SHP77 (cell line): ENCODE results near the gene SSBP1.
"Not testable (repeated sequence)": the region's sequence is repeated elsewhere in the genome, so short reads cannot be mapped to it uniquely, and the experiment has no call there.

ENCODE experiments used
- DNase-seq, 2 experiments: peaks; one replicate each; lab custom pipeline; 2025; lab: John Stamatoyannopoulos, UW

SSBP1 gene

GRCh38 chr7:141709318-141709717 lies 28.8 kb upstream of the SSBP1 start:
- no peak for DNase-seq

- DNase-seq: no peak
Measured at GRCh38 chr7:141709749-141710148, 28.4 kb upstream of the SSBP1 start.

- DNase-seq: no peak
Measured at GRCh38 chr7:141710301-141710700, 27.9 kb upstream of the SSBP1 start.

GRCh38 chr7:141712603-141713255 lies 25.4 kb upstream of the SSBP1 start:
- no peak for DNase-seq

GRCh38 chr7:141713890-141714289 lies 24.3 kb upstream of the SSBP1 start:
- DNase-seq: no peak

- no peak for DNase-seq
Measured at GRCh38 chr7:141714571-141714970, 23.6 kb upstream of the SSBP1 start.

GRCh38 chr7:141715018-141715417 lies 23.1 kb upstream of the SSBP1 start:
- DNase-seq: no peak

- DNase-seq: no peak
Measured at GRCh38 chr7:141715794-141716689, 22.1 kb upstream of the SSBP1 start.

GRCh38 chr7:141717450-141717849 lies 20.7 kb upstream of the SSBP1 start:
- DNase-seq: no peak

- DNase-seq: no peak
Measured at GRCh38 chr7:141722529-141722928, 15.6 kb upstream of the SSBP1 start.

GRCh38 chr7:141729020-141729419 lies 9.1 kb upstream of the SSBP1 start:
- no peak for DNase-seq

GRCh38 chr7:141731476-141732149 lies 6.5 kb upstream of the SSBP1 start:
- DNase-seq: no peak

GRCh38 chr7:141737118-141737835 lies 881 bp upstream of the SSBP1 start:
- peak in 1 of 2 experiments; percentile 15 for DNase-seq

- no peak for DNase-seq
Measured at GRCh38 chr7:141738592-141739013, 445 bp downstream of the SSBP1 start.

GRCh38 chr7:141739250-141739649 lies 1.1 kb downstream of the SSBP1 start:
- no peak for DNase-seq

- DNase-seq: no peak
Measured at GRCh38 chr7:141742229-141742628, 4.1 kb downstream of the SSBP1 start.

GRCh38 chr7:141744131-141744530 lies 6.0 kb downstream of the SSBP1 start:
- DNase-seq: no peak

- no peak for DNase-seq
Measured at GRCh38 chr7:141748396-141748795, 10.2 kb downstream of the SSBP1 start.

GRCh38 chr7:141751904-141752303 lies 13.7 kb downstream of the SSBP1 start:
- not testable (repeated sequence) for DNase-seq

GRCh38 chr7:141752634-141753033 lies 14.5 kb downstream of the SSBP1 start:
- peak in 1 of 2 experiments; percentile 5 for DNase-seq

- peak; percentile 22 to 35 for DNase-seq
Measured at GRCh38 chr7:141754939-141755338, 16.8 kb downstream of the SSBP1 start.

- no peak for DNase-seq
Measured at GRCh38 chr7:141763797-141764196, 25.6 kb downstream of the SSBP1 start, which contains the start of gene TAS2R3. TSS of gene TAS2R3 (plus strand) at chr7:141764097. CDS start at chr7:141764159, 62 bp downstream.
